ENCODE measurements around the gene NOSTRIN.

- TF ChIP-seq GATA2 (IDR thresholded peaks at IDR 0.05; ENCODE audit: low read depth, low read length), result no peak
- TF ChIP-seq GATA3 (IDR thresholded peaks at IDR 0.05; ENCODE audit: low read depth, low read length), result no peak
Observed at GRCh38 chr2:168897449-168897848, 95.0 kb downstream of the NOSTRIN start.

Data from SH-SY5Y (cell line).